SU-DHL-6 (cell line): Measurements from ENCODE around the gene MAN1A2.

Experiments used
- CTCF ChIP-seq: fragments of 200-600 bp; sonication (generic); IDR thresholded peaks from one replicate; pipeline ENCODE4 v1.5.1; 2017; ENCODE audit warnings: antibody characterized with exemption, mild to moderate bottlenecking, low read length, moderate library complexity; ENCODE audit not compliant: insufficient read depth, poor library complexity, severe bottlenecking
- EZH2phosphoT487 ChIP-seq: fragments of 200-600 bp; sonication (generic), shearing (Covaris generic); conservative IDR thresholded peaks from 2 replicates; pipeline ENCODE4 v1.6.1; 2018; ENCODE audit warnings: mild to moderate bottlenecking, antibody characterized with exemption, low read length, moderate library complexity, mixed read lengths

GRCh38 chr1:117473063-117473462, 105.8 kb downstream of the MAN1A2 start:
- TF ChIP-seq CTCF (no peak), EZH2phosphoT487 (no peak)
